CD4-positive, alpha-beta T cell treated with Interleukin-10 for 1 hour (primary cell): ENCODE results near the gene GFRA4.
"Not testable (repeated sequence)": the region's sequence is repeated elsewhere in the genome, so short reads cannot be mapped to it uniquely, and the experiment has no call there.

Source experiments
- DNase-seq: peaks from one replicate; pipeline ENCODE4 v3.0.0-alpha.2; 2020

Gene GFRA4

GRCh38 chr20:3652676-3653596, 10.3 kb downstream of the GFRA4 start:
- DNase-seq = no peak

GRCh38 chr20:3652221-3652620, 11.0 kb downstream of the GFRA4 start:
- DNase-seq = no peak

GRCh38 chr20:3651204-3651962, 11.8 kb downstream of the GFRA4 start:
- DNase-seq = no peak

GRCh38 chr20:3648951-3649350, 14.2 kb downstream of the GFRA4 start:
- no peak for DNase-seq

GRCh38 chr20:3647473-3647872, 15.7 kb downstream of the GFRA4 start:
- no peak for DNase-seq

- DNase-seq = no peak
Observed at GRCh38 chr20:3646651-3647050, 16.5 kb downstream of the GFRA4 start.

- DNase-seq = no peak
Observed at GRCh38 chr20:3646067-3646440, 17.1 kb downstream of the GFRA4 start.

- DNase-seq = no peak
Observed at GRCh38 chr20:3645309-3646066, 17.7 kb downstream of the GFRA4 start.

- DNase-seq = no peak
Observed at GRCh38 chr20:3640259-3640658, 22.9 kb downstream of the GFRA4 start.

- DNase-seq = no peak
Observed at GRCh38 chr20:3635346-3635745, 27.9 kb downstream of the GFRA4 start.

GRCh38 chr20:3633913-3634478, 29.2 kb downstream of the GFRA4 start:
- no peak for DNase-seq

- no peak for DNase-seq
Observed at GRCh38 chr20:3632311-3633004, 30.7 kb downstream of the GFRA4 start.

- DNase-seq = no peak
Observed at GRCh38 chr20:3631534-3631933, 31.7 kb downstream of the GFRA4 start.

GRCh38 chr20:3630429-3630828, 32.8 kb downstream of the GFRA4 start:
- no peak for DNase-seq

GRCh38 chr20:3629893-3630292, 33.3 kb downstream of the GFRA4 start:
- no peak for DNase-seq

GRCh38 chr20:3628502-3629314, 34.5 kb downstream of the GFRA4 start:
- no peak for DNase-seq

GRCh38 chr20:3627476-3627875, 35.7 kb downstream of the GFRA4 start:
- no peak for DNase-seq

GRCh38 chr20:3622406-3622805, 40.8 kb downstream of the GFRA4 start:
- DNase-seq = no peak

GRCh38 chr20:3621111-3621510, 42.1 kb downstream of the GFRA4 start:
- no peak for DNase-seq

GRCh38 chr20:3616250-3616649, 46.9 kb downstream of the GFRA4 start:
- no peak for DNase-seq

GRCh38 chr20:3615171-3615840, 47.9 kb downstream of the GFRA4 start:
- not testable (repeated sequence) for DNase-seq
